ENCODE data around the gene PIK3CD. TPM values are rescaled to one million over a fixed set of nuclear protein-coding genes. Genes with fewer than 3 reads are reported as not detected.

The PIK3CD gene
- total RNA-seq, 6 experiments from 2014 or later, result 7.3 to 14.6 (median 9.2) TPM

GRCh38 chr1:9763914-9764313 lies 112.4 kb downstream of the PIK3CD start:
- Mint-ChIP-seq H3K36me3 (ENCODE audit: low read depth) (no peaks in the 10 kb centered on the region; the same call in 1 of the 2 replicates), H3K4me1 (ENCODE audit: low read depth) (peaks cover 24% of the 10 kb centered on the region), H3K27me3 (ENCODE audit: insufficient read depth) (peaks cover 1% of the 10 kb centered on the region), H3K9me3 (no peaks in the 10 kb centered on the region), H3K27ac (no peak overlapping the region), H3K4me3 (no peak overlapping the region)
- no peak for TF ChIP-seq CTCF (IDR thresholded peaks at IDR 0.05)
- no peak for DNase-seq

GRCh38 chr1:9764550-9764949 lies 113.0 kb downstream of the PIK3CD start:
- Mint-ChIP-seq H3K27ac (no peak overlapping the region), H3K9me3 (no peaks in the 10 kb centered on the region)

GRCh38 chr1:9766759-9767442 lies 115.4 kb downstream of the PIK3CD start:
- H3K27me3 Mint-ChIP-seq (ENCODE audit: insufficient read depth), result peaks cover 1% of the 10 kb centered on the region
- H3K4me3 Mint-ChIP-seq, result peak overlapping the region; percentile 45
- H3K36me3 Mint-ChIP-seq (ENCODE audit: low read depth), result no peaks in the 10 kb centered on the region; the same call in 1 of the 2 replicates
- H3K9me3 Mint-ChIP-seq, result no peaks in the 10 kb centered on the region
- H3K27ac Mint-ChIP-seq, result peak overlapping the region; percentile 89
- peaks cover 24% of the 10 kb centered on the region for H3K4me1 Mint-ChIP-seq (ENCODE audit: low read depth)
- TF ChIP-seq CTCF (IDR thresholded peaks at IDR 0.05), result no peak
- peak; percentile 100 for DNase-seq

More at GRCh38 chr1:9764550-9764949, 113.0 kb downstream of the PIK3CD start:
- TF ChIP-seq CTCF (IDR thresholded peaks at IDR 0.05), result no peak
- no peak for DNase-seq
- Mint-ChIP-seq H3K36me3 (ENCODE audit: low read depth) (no peaks in the 10 kb centered on the region; the same call in 1 of the 2 replicates), H3K4me1 (ENCODE audit: low read depth) (peaks cover 24% of the 10 kb centered on the region), H3K4me3 (no peak overlapping the region), H3K27me3 (ENCODE audit: insufficient read depth) (peaks cover 1% of the 10 kb centered on the region)

GRCh38 chr1:9767964-9768668 lies 116.6 kb downstream of the PIK3CD start:
- no peak overlapping the region for H3K4me3 Mint-ChIP-seq
- H3K27me3 Mint-ChIP-seq (ENCODE audit: insufficient read depth), result peaks cover 1% of the 10 kb centered on the region
- H3K27ac Mint-ChIP-seq, result 0 out of 2 replicates have a peak overlapping the region, but pooled peaks have one; percentile 7
- peaks cover 24% of the 10 kb centered on the region for H3K4me1 Mint-ChIP-seq (ENCODE audit: low read depth)
- DNase-seq, result no peak
- TF ChIP-seq CTCF (IDR thresholded peaks at IDR 0.05), result no peak
- no peaks in the 10 kb centered on the region for H3K9me3 Mint-ChIP-seq
- H3K36me3 Mint-ChIP-seq (ENCODE audit: low read depth), result peaks cover 11% of the 10 kb centered on the region

GRCh38 chr1:9768983-9769382 lies 117.5 kb downstream of the PIK3CD start:
- peaks cover 24% of the 10 kb centered on the region for H3K4me1 Mint-ChIP-seq (ENCODE audit: low read depth)
- no peaks in the 10 kb centered on the region for H3K9me3 Mint-ChIP-seq
- no peak overlapping the region for H3K27ac Mint-ChIP-seq
- H3K27me3 Mint-ChIP-seq (ENCODE audit: insufficient read depth), result no peaks in the 10 kb centered on the region; the same call in 1 of the 2 replicates
- H3K36me3 Mint-ChIP-seq (ENCODE audit: low read depth), result peaks cover 14% of the 10 kb centered on the region
- no peak overlapping the region for H3K4me3 Mint-ChIP-seq
- DNase-seq, result no peak
- TF ChIP-seq CTCF (IDR thresholded peaks at IDR 0.05), result no peak

All from HFFc6 (cell line).